Thyroid gland (tissue), 4 donors: ENCODE measurements around the gene PMPCB.

Source experiments
- POLR2A ChIP-seq, 2 donors: fragments of 450-650 bp; IDR thresholded peaks; one replicate each; pipeline ENCODE4 v1.6.1; 2017; ENCODE audit warnings: antibody characterized with exemption in 2 of 2, mild to moderate bottlenecking in 2 of 2, moderate library complexity in 1 of 2
- TF ChIP-seq, protein P1 (sequence below), 6 experiments: fragments of 200-600 bp in 3 of 6; fragments of 450-650 bp in 3 of 6; sonication (generic) in 3 of 6; IDR thresholded peaks; one replicate each; pipeline ENCODE4 v1.5.1; 2016 to 2019; ENCODE audit warnings: antibody characterized with exemption in 6 of 6, mild to moderate bottlenecking in 2 of 6, inconsistent platforms in 1 of 6, moderate library complexity in 1 of 6

DNA sequence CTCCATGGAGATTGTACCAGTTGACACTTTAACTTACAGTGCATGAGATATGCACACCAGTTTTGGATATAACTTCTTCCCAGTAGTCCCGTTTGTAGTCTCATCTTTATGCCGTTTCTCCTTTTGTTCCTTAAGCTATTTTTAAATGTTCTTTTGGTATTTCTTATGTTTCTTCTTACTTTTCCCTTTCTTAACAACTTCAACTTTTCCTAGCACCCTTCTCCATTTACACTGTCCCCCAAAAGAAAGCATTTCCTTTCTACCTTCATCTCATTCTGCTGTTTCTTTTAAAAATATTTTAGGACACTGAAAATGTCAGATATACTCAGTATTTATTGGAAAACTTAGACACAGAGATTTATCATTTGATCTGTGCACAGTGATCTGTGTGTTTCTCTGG, 51.7 kb downstream of the PMPCB start:
- TF ChIP-seq, protein P1, sequence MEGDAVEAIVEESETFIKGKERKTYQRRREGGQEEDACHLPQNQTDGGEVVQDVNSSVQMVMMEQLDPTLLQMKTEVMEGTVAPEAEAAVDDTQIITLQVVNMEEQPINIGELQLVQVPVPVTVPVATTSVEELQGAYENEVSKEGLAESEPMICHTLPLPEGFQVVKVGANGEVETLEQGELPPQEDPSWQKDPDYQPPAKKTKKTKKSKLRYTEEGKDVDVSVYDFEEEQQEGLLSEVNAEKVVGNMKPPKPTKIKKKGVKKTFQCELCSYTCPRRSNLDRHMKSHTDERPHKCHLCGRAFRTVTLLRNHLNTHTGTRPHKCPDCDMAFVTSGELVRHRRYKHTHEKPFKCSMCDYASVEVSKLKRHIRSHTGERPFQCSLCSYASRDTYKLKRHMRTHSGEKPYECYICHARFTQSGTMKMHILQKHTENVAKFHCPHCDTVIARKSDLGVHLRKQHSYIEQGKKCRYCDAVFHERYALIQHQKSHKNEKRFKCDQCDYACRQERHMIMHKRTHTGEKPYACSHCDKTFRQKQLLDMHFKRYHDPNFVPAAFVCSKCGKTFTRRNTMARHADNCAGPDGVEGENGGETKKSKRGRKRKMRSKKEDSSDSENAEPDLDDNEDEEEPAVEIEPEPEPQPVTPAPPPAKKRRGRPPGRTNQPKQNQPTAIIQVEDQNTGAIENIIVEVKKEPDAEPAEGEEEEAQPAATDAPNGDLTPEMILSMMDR (IDR thresholded peaks at IDR 0.05): no peak
- TF ChIP-seq POLR2A (IDR thresholded peaks at IDR 0.05): no peak
